Measurements from ENCODE around the gene IFI44.

- TF ChIP-seq NANOG (IDR thresholded peaks at IDR 0.05; ENCODE audit: borderline replicate concordance) (no peak), CTCF (conservative IDR thresholded peaks at IDR 0.05; ENCODE audit: low read depth in 2 of 2) (no peak), POLR2AphosphoS5 (IDR thresholded peaks at IDR 0.05; ENCODE audit: low read depth) (no peak), EZH2 (IDR thresholded peaks at IDR 0.05; ENCODE audit: low read depth, unreplicated experiment) (no peak), STAT1 (IDR thresholded peaks at IDR 0.05; ENCODE audit: unreplicated experiment) (no peak)
Observed at GRCh38 chr1:78663923-78664322, 14.3 kb downstream of the IFI44 start.

All from GM23338 (cell line).